Superior temporal gyrus (tissue), 1 donor: ENCODE results near the gene RBFOX2.
"Not testable (repeated sequence)": the region's sequence is repeated elsewhere in the genome, so short reads cannot be mapped to it uniquely, and the experiment has no call there.

Experiments
- DNase-seq: peaks from one replicate; pipeline ENCODE4 v3.0.0-alpha.2; 2016; ENCODE audit errors: extremely low spot score

RBFOX2 gene

DNA sequence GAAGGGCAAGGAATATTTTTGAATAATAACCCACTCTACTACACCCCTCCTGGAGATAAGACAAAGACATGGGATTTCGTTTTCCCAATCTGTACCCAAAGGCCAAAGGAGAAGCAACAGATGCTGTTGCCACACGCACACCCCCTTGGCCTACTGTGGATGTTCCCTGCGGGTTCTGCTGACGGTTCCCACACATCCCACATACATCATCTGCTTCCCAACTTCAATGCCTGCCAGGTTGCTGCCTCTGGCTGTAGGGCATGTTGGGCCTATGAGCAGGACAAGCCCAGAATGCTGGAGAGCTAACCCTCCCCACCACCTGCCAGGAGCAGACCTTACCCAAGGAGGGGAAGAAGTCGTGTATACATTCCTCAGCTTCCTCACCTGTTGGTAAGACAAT, 13.6 kb upstream of the RBFOX2 start:
- no peak for DNase-seq

DNA sequence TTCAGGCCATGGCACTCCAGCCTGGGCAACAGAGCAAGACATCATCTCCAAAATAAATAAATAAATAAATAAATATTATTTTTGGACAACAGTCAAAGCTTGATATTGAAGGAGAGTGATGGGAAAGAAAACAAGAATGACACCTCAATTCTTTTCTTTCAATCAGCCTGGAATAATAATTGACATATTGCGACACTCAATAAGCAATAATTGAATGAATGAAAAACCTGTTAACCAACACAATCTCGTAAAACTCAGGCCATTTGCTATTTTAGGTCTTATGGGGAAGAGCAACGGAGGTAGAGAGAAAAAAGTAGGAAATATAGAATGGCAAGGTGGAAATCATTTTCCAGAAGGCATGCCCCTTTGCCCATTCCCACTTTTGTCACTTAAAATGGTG, 10.5 kb upstream of the RBFOX2 start:
- no peak for DNase-seq

DNA sequence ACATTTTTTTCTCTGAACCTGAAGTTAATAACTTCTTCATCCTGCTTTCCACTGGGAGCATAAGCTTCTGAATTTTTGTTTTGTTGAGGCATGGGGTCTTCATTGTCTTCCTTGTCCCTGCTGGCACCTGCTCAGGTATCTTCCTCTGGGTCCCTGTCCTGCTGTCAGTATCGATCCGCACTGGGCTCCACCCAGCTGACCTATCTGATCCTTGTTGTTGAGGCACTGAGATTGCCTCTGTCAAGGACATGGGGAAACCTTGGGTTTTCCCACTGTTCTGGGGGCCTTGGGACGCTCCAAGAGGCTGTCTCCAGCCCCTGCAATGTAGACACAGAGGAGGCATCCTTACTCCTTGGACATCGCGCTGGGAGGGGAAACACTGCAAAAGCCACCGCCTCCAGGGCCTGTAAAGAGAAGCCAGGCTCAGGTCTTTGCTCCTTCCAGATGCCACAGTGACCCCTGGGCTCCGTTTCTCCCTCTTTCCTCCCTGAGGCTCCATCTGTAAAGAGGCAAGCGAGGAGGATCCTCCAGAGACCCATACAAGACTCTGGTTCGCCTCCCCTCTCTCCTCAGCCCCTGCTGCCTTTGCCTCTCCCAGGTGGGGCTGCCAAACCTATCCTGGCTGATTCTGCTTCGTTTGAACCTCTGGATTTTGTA, 8.6 kb upstream of the RBFOX2 start:
- no peak for DNase-seq

DNA sequence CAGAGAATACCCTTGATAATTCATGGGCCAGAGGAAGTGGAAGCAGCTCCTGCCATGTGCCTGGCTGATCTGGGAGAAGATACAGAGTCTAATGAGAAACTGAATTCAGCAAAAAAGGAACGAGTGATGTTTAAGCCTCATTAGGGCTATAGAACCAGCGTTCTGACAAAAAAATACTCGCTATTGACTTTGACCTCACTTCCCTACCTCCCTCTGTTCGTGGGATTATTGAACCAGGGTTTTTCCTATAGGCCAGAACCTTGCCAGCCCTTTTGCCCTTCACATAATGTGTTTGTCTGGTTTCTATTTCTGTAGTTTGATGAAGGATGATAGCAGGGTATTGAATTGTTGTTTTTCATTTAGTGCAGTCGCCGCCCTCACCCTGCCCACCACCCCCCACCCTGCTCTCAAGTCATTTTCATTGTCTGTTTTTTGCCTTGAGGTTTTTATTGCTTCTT, 7.6 kb upstream of the RBFOX2 start:
- DNase-seq: no peak

DNA sequence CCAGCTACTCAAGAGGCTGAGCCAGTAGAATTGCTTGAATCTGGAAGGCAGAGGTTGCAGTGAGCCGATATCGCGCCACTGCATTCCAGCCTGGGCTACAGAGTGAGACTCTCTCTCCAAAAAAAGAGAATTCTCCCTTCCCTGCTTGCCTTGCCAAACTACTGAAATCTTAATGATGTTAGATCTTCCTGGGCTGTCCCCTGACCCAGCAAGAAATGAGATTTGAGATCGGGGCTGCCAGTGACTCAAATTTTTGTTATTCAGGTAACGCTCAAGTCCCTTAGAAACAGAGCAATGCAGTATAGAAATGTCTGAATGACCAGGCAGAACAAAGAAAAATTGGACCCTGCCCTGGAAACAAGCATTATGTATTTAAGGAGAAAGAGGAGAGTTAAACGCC, 4.0 kb upstream of the RBFOX2 start:
- DNase-seq: no peak

DNA sequence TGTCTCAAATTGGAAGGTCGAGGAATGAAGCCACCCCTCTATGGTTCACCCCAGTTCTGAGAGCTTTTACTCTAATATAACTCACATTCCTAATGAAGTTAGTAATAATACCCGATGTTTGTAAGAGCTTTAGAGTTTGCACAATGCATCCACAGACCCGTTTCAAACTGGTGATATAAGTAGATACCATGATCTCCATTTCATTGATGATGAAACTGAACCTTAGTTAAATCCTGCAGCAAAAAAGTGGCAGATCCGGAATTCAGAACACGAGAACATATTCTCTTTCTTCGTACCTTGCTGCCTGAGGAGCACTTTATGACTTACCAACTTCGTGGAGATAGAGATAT, 757 bp upstream of the RBFOX2 start:
- no peak for DNase-seq

DNA sequence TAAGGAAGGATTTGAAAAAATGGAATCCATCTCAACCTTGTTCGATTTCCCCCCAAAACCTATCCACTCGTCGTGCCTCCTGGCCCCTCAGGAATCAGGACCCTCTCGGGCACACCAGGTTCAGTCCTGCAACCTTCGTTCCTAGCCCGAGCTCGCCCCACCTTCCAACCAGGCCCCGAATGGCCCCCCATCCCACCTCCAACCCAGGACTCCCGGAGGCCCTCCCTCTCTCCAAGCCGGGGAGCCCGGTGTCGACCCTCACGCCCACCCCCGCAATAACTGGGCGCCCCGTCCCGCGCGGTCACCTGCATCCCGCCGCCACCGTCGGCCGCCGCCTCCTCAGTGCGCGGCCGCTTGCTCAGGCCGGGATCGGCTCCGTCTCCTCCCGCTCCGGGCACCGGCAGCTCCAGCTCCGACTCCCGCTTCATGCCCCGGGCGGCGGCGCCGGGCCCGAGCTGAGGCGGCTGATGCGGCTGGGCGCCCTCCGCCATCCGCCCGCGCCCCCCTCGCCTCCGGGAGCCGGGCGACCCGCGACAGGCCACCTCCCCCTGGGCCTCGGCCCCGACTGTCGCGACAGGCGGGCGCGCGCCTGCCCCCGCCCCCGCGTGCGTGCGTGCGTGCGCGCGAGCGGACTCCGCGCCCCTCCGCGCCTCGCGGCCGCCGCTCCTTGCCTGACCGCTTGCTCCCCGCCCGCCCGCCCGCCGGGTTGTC, 534 bp downstream of the RBFOX2 start:
- DNase-seq: no peak

DNA sequence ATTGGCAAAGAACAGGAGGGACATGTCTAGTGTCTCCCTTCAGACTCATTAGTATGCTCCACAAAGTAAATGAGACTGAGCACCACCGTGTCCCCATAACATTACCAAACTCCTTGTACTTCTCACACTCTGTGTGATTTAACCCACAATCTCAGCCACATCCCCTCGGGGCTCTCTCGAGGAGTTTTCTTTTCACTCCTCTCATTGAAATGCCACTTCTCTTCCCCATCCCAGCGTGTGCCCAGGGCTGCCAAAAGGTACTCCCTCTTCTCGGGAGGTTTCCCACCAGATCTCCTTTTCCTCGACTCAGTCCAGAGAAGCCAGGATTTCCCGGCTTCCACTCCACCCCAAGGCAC, 1.1 kb downstream of the RBFOX2 start:
- DNase-seq: peak; percentile 52

DNA sequence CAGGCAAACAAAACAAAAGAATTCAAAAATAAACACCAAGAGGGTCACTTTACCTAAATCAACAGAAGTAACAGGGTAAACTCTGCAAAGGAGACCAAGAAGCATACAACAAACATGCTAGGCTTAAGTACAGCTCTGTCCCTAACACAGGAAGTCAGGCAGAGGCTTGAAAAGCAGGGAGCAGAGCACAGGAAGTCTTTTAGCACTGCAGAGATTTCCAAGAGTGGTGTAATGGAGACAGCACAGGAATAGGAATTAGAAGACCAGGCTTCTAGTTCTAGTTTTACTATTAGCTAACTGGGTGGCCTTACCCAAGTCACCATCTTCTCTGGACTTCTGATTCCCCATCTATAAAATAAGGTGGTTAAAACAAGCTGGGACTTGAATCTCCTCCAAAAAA, 1.9 kb downstream of the RBFOX2 start:
- no peak for DNase-seq

DNA sequence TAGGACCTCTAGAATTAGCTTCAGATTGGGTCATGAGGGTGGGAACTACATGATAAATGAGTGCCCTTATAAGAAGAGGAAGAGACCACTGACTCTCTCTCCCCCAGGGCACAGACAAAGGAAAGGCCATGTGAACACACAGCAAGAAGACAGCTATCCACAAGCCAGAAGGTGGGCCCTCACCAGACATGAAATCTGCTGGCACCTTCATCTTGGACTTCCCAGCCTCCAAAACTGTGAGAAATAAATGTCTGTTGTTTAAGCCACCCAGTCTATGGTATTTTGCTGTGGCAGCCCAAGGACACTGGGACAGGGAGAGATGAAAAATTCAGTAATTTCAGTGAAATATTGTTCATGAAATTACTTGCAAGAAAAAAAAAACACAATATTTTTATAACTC, 5.9 kb downstream of the RBFOX2 start:
- DNase-seq: no peak

DNA sequence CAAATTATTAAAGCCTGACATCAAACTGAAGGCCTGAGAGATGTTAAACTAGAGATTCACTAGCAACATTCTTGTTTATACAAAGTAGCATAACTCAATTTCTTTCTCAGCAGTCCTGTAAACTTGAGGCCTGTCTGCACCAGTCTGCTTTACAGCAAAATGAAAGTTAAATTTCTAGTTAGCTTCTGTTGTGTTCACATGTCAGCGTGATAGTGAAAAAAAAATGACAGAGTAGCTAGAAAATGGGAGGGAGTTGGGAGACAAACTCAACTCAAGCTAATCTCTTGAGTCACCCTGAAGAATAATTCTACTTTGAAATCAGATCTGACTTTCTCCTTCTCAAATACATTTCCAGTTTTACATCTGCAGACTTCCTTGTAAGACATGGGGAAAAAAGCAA, 6.5 kb downstream of the RBFOX2 start:
- DNase-seq: no peak

DNA sequence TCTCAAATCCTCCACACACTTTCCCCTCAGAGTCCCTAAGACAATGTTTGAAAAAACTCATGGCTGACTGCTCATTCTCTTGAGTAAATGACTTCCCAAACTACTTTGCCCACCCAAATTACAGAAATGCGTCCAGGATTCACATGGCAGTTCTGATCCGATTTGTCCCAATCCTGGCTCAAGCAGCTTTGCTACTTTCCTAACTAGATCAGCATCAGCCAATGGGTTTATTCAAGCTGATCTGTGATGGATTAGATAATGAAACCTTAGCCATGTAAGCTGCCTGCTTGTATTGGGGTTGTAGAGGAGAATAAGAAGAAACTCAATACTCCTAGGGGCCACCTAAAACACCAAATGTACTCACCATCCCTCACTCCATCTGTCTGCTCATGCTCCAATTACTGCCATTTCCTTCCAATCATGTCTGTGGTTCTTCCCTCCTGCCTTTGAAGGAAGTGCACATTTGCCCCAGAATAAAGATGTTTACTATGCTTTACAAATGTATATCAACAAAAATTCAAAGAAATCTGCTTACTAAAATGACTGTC, 6.9 kb downstream of the RBFOX2 start:
- DNase-seq: no peak

DNA sequence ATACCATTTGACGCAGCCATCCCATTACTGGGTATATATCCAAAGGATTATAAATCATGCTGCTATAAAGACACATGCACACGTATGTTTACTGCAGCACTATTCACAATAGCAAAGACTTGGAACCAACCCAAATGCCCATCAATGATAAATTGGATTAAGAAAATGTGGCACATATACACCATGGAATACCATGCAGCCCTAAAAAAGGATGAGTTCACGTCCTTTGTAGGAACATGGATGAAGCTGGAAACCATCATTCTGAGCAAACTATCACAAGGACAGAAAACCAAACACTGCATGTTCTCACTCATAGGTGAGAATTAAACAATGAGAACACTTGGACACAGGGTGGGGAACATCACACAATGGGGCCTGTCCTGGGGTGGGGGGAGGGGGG, 7.8 kb downstream of the RBFOX2 start:
- not testable (repeated sequence) for DNase-seq

DNA sequence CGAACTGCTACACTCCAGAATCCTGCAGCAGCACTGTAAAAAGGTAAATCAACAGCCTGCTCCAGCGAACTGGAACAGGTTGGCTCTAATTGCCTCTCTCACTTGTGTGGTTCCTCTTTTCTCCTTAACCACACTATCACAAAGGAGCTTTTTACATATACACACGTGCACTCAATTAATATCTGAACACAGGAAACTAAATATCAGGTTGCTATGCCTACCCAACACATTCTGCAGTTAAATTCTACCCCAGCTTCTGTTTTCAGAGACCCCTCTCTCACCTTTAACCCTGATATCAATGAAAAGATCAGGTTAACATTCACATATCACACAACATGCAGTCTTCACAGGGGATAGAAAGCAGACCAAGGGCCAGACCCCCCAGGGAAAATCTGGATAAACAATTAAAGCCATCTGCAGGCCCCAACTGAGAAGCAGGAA, 11.0 kb downstream of the RBFOX2 start:
- no peak for DNase-seq

DNA sequence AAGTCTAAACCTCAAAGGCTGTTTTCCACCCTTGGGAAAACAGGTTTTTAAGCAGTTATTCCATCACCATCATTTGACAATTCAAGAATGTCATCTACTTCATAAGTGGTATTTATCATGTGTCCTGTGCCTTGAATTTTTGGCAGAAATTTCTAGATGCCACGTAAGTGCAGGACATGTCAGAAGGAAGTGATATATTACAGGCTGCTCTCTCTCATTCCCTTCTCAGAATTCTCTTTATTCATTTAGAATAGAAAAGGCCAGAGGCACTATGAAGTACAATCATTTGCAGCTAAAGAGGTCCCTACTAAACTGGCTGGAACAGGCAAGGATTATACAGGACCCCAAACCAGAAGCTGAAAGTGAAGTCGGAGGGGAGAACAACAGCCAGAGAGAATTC, 11.9 kb downstream of the RBFOX2 start:
- DNase-seq: no peak

DNA sequence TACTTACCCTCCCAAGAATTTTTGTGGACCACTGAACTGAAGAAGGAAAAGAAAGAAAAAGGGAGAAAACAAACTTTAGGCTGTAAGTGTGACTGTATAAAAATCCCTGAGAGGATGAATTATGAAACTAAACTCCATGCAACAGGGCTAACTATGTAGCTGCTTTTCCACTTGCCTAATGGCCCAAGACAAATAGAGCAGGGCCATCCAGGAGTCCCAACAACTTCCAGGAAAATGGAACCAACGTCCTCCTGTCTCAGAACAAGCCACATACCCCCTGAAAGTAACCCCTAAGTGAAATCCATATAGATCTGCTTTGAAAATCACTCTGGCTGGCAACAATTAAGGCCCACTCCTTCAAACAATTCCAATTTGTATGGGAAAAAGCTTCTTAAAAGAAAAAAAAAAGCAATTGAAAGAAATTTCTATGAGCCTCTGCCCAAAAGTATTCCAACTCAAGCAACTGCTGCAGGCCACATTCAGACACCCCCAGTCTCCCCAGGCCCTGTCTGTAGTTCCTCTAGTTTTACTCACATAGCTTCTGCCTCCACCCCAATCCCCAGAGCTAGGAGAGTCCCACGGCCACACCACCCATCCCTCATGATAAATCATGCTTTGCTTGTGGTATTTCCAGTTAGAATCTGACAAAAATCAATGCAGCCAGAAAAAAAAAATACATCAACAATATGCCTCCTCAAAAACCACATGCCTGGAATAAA, 12.7 kb downstream of the RBFOX2 start:
- no peak for DNase-seq

DNA sequence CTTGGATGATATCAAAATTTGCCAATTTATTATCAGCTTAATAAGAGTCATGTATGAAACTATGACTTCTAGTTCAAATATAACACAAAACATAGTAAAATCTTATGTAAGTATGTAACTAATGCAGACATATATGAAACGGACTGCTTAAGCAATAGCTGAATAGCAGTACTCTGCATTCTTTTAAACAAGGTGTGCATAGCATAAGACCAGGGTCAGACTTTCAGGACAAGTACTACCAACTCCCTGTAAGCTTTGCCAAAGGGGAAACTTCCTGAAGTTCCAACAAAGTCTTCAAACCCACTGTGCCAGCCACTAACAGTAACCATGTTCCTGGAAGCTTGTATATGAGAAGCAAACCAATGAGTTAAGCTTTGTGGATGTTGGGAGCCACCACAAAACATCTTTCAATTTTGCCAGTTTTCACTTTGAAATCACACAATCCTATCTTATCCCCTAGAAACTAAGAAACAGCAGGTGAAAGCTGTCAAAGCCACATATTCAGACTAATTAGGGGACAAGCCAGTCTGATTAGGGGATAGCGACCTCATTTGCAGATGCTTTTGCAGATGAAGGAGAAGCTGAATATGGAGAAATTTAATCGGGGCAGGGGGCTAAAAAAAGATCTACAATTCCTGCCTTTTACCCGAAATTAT, 13.3 kb downstream of the RBFOX2 start:
- DNase-seq: no peak

DNA sequence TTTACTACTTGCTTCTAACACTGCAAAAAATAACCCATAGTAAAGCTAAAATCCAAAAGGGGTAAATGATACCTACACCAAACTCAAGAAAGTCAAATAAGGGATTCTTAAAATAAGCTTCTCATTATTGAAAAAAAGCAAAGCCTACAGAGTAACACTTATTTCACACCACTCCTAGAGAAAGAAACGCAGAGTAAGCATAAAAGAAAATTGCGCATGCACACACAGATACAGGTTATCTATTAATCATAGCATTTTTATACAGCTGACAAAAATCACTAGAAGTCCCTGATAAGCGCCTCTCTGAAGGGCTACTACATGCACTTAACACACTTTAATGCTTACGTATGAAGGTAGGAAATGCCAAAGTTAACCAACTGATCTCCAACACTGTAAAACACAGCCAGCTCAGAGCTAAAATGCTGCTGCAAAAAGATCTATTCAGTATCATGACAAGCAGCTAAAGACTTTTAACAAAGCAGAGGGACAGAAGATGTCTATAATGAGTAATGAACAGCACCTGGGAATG, 14.0 kb downstream of the RBFOX2 start:
- DNase-seq: no peak

DNA sequence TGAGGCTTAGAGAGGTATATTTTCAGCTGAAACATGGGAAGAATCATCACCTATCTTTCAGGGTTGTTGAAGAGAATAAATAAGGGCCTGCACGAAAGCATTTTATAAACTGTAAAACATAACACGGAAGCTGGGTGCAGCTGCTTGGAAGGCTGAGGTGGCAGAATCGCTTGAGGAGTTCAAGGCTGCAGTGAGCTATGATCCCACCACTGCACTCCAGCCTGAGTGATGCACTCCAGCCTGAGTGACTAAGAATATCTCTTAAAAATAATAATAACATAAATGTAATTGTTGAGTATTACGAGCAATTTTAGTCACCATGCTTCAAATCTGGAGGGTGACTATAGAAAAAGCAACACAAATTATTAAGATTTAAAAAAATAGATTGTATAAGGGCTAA, 16.3 kb downstream of the RBFOX2 start:
- DNase-seq: no peak

DNA sequence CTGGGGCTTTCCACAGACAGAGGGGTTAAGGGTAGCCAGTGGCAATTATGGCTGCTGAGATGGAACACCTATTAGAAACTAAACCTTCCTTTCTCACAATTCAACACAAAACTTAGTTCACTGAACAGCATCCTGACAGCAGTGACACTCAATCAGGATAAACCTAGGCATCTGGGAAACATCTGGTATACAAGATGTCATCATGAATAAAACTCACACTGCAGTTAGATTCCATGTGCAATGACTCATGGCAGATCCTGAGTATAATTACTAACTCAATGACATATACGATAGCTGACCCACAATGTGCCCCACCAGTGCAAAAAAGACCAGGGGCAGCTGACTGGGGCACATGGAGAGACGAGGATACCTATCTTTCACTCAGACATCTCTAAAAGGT, 17.7 kb downstream of the RBFOX2 start:
- DNase-seq: no peak

DNA sequence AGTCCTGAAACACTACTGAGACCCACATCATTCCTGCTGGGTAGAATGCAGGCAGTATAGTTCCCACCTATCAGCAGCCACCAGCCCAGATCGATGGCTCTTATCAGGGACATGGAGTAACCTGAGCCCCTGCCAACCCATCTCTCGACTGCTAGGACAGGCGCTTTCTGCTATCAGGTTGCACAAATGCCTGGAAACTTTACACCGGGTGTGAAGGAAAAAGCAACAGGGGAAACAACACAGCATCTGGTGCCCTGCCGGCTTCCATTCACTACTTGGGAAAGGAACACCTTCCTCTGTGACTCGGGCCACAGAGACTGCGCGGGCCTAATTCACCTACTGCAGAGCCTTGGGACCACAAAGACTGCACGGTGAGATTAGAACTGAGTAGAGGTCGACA, 18.5 kb downstream of the RBFOX2 start:
- DNase-seq: no peak

DNA sequence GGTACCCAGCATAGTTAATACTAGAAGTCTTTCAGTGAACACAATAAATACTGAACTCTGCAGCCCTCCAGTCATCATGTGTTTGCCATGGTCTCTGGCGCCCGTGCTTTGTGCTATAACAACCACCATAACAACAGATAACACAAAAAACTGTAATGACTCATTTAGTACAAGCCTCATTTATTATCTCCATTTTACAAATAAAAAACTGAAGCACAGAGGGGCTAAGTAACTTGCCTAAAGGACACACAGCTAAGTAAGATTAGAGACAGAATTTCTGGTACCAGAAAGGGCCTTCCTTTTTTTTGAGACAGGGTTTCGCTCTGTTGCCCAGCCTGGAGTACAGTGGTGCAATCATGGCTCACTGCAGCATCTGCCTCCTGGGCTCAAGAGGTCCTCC, 19.5 kb downstream of the RBFOX2 start:
- no peak for DNase-seq
